HPDE6-E6E7 (cell line): ENCODE data around the gene NOTCH4.
"Not testable (repeated sequence)": the region's sequence is repeated elsewhere in the genome, so short reads cannot be mapped to it uniquely, and the experiment has no call there.

Experiments used
- DNase-seq: peaks from one replicate; pipeline ENCODE4 v3.0.0; 2011; ENCODE audit warnings: missing footprints; ENCODE audit errors: extremely low spot score

NOTCH4 gene

GRCh38 chr6:32194388-32194787 lies 29.5 kb downstream of the NOTCH4 start:
- DNase-seq = no peak

GRCh38 chr6:32193096-32193495 lies 30.8 kb downstream of the NOTCH4 start:
- not testable (repeated sequence) for DNase-seq

- DNase-seq = no peak
Measured at GRCh38 chr6:32192608-32193039, 31.2 kb downstream of the NOTCH4 start, which contains the start of gene GPSM3. Gene GPSM3, minus strand, starts transcription at chr6:32192643. Its CDS starts 130 bp downstream, at chr6:32192513.

GRCh38 chr6:32191696-32192607 lies 31.9 kb downstream of the NOTCH4 start:
- DNase-seq = no peak

- DNase-seq = no peak
Measured at GRCh38 chr6:32190911-32191677, 32.8 kb downstream of the NOTCH4 start.

- peak; percentile 58 for DNase-seq
Measured at GRCh38 chr6:32190054-32190851, 33.6 kb downstream of the NOTCH4 start, which contains the start of gene PBX2. Gene PBX2, minus strand, starts transcription at chr6:32190202. Its CDS starts 287 bp downstream, at chr6:32189915.

- no peak for DNase-seq
Measured at GRCh38 chr6:32189742-32190053, 34.2 kb downstream of the NOTCH4 start.

- no peak for DNase-seq
Measured at GRCh38 chr6:32189069-32189741, 34.7 kb downstream of the NOTCH4 start.

GRCh38 chr6:32188381-32189068 lies 35.3 kb downstream of the NOTCH4 start:
- no peak for DNase-seq

GRCh38 chr6:32187725-32188380 lies 36.0 kb downstream of the NOTCH4 start:
- not testable (repeated sequence) for DNase-seq

GRCh38 chr6:32187009-32187709 lies 36.7 kb downstream of the NOTCH4 start:
- DNase-seq = no peak

GRCh38 chr6:32186151-32186840 lies 37.6 kb downstream of the NOTCH4 start:
- DNase-seq = not testable (repeated sequence)

GRCh38 chr6:32185681-32186131 lies 38.2 kb downstream of the NOTCH4 start:
- not testable (repeated sequence) for DNase-seq

GRCh38 chr6:32184084-32184640 lies 39.7 kb downstream of the NOTCH4 start, which contains the start of gene AGER:
Gene AGER, minus strand, starts transcription at chr6:32184253. Its CDS starts 31 bp downstream, at chr6:32184222.
- DNase-seq = no peak

GRCh38 chr6:32183483-32184083 lies 40.3 kb downstream of the NOTCH4 start:
- no peak for DNase-seq

- DNase-seq = no peak
Measured at GRCh38 chr6:32183030-32183429, 40.8 kb downstream of the NOTCH4 start.

- no peak for DNase-seq
Measured at GRCh38 chr6:32182555-32182981, 41.3 kb downstream of the NOTCH4 start.
